Sigmoid colon (tissue), 7 donors: ENCODE results near the gene SART3. TPM values are rescaled to one million over a fixed set of nuclear protein-coding genes. Genes with fewer than 3 reads are reported as not detected.

Experiments
- DNase-seq: peaks from one replicate; pipeline ENCODE4 v3.0.0-alpha.2; 2019
- H3K27ac ChIP-seq, 4 donors: fragments of 200-600 bp; sonication (generic); one replicate each; pipeline ENCODE4 v1.5.1; 2016 to 2019; ENCODE audit warnings: mild to moderate bottlenecking in 1 of 4
- H3K27me3 ChIP-seq, 3 donors: fragments of 200-600 bp; sonication (generic); one replicate each; pipeline ENCODE4 v1.5.1; 2019; ENCODE audit warnings: mild to moderate bottlenecking in 1 of 3
- H3K36me3 ChIP-seq, 4 donors: fragments of 200-600 bp; sonication (generic); one replicate each; pipeline ENCODE4 v1.5.1; 2016 to 2019
- H3K4me1 ChIP-seq, 4 donors: fragments of 200-600 bp; sonication (generic); one replicate each; pipeline ENCODE4 v1.5.1; 2017 to 2019
- H3K4me3 ChIP-seq, 4 donors: fragments of 200-600 bp; sonication (generic); one replicate each; pipeline ENCODE4 v1.5.1; 2017 to 2019; ENCODE audit warnings: mild to moderate bottlenecking in 2 of 4, moderate library complexity in 1 of 4
- H3K9me3 ChIP-seq, 4 donors: fragments of 200-600 bp in 3 of 4; sonication (generic) in 3 of 4; one replicate each; pipeline versions ENCODE4 v1.5.1 to v1.6.1; 2013 to 2019
- CTCF ChIP-seq, 4 experiments: fragments of 450-650 bp in 3 of 4; fragments of 200-600 bp in 1 of 4; IDR thresholded peaks; one replicate each; pipeline ENCODE4 v1.5.1; 2016 to 2019; ENCODE audit warnings: antibody characterized with exemption in 4 of 4, mild to moderate bottlenecking in 3 of 4, moderate library complexity in 2 of 4
- EP300 ChIP-seq, 4 donors: sonication (generic); formaldehyde crosslinking; IDR thresholded peaks; one replicate each; pipeline ENCODE4 v1.6.1; 2017; ENCODE audit warnings: antibody characterized with exemption in 4 of 4
- POLR2A ChIP-seq, 2 donors: fragments of 450-650 bp; IDR thresholded peaks; one replicate each; pipeline ENCODE4 v1.6.1; 2016; ENCODE audit warnings: antibody characterized with exemption in 2 of 2, mild to moderate bottlenecking in 2 of 2, moderate library complexity in 2 of 2
- POLR2AphosphoS5 ChIP-seq, 4 donors: sonication (generic); formaldehyde crosslinking; IDR thresholded peaks; one replicate each; pipeline ENCODE4 v1.6.1; 2017; ENCODE audit warnings: antibody characterized with exemption in 4 of 4
- WGBS, 2 donors: extraction: QIAGEN DNeasy Blood & Tissue Kit; methylation state at CpG; one replicate each; pipeline ENCODE4 v1.1.7; 2013; 5-methylcytosine and 5-hydroxymethylcytosine counted together
- intact Hi-C: fragments of 100-400 bp; cut with DNase I; formaldehyde crosslinking; loops from one replicate; pipeline ENCODE4 v1.15.1; 2023
- polyA plus RNA-seq, 3 donors: library from polyadenylated mRNA; stranded (reverse); fragments of 200-250 nt; gene quantifications; one replicate each; pipeline ENCODE4 v1.2.3, GENCODE V29; 2013
- total RNA-seq, 4 donors: library from RNA; depleted of rRNA; stranded (reverse); fragments of >200 nt; gene quantifications; one replicate each; pipeline ENCODE4 v1.1.0, GENCODE V29; 2016
- donor health status: healthy with polysubstance abuse.
- donor health status: Bipolar disorder and iron deficiency.
- donor health status: healthy.

SART3 gene
- total and polyA plus RNA-seq, 7 donors = 15.3 to 69.1 (median 45.3) TPM

- WGBS, 2 donors = 80 to 91% methylated on average over 5 of the region's 5 CpGs
- Histone ChIP-seq H3K4me3 (no peak overlapping the region), H3K36me3 (peaks cover 64 to 100% (median 89%) of the 10 kb centered on the region in 4 donors), H3K9me3 (no peaks in the 10 kb centered on the region), H3K4me1 (no peaks in the 10 kb centered on the region), H3K27ac (no peak overlapping the region), H3K27me3 (no peaks in the 10 kb centered on the region)
- DNase-seq = no peak
- intact Hi-C loops = no loop called here
- TF ChIP-seq CTCF (IDR thresholded peaks at IDR 0.05) (no peak), POLR2A (IDR thresholded peaks at IDR 0.05) (no peak)
These were observed 35.3 kb downstream of the SART3 start for GRCh38 chr12:108525681-108526080.

- Histone ChIP-seq H3K27me3 (no peaks in the 10 kb centered on the region), H3K4me1 (no peaks in the 10 kb centered on the region), H3K36me3 (peaks cover 48 to 100% (median 83%) of the 10 kb centered on the region in 4 donors), H3K27ac (no peak overlapping the region), H3K9me3 (no peaks in the 10 kb centered on the region), H3K4me3 (no peak overlapping the region)
- DNase-seq = no peak
- intact Hi-C loops = no loop called here
- TF ChIP-seq POLR2A (IDR thresholded peaks at IDR 0.05) (no peak), POLR2AphosphoS5 (IDR thresholded peaks at IDR 0.05) (no peak), EP300 (IDR thresholded peaks at IDR 0.05) (no peak), CTCF (IDR thresholded peaks at IDR 0.05) (no peak)
- 91 to 93% methylated on average over 14 of the region's 14 CpGs for WGBS, 2 donors
These were observed 37.6 kb downstream of the SART3 start for GRCh38 chr12:108523365-108523764.

GRCh38 chr12:108519558-108519957, 41.4 kb downstream of the SART3 start:
- DNase-seq = no peak
- Histone ChIP-seq H3K27me3 (no peaks in the 10 kb centered on the region), H3K4me3 (no peak overlapping the region), H3K9me3 (no peaks in the 10 kb centered on the region), H3K36me3 (peaks cover 19 to 71% (median 47%) of the 10 kb centered on the region in 4 donors), H3K4me1 (peaks cover 0 to 16% (median 12%) of the 10 kb centered on the region in 4 donors), H3K27ac (no peak overlapping the region)
- intact Hi-C loops = loop anchor here (10.0 kb wide), 1 partner anchor 835 kb away; the partner anchor contains the start of gene PWP1
- no peak for TF ChIP-seq EP300 (IDR thresholded peaks at IDR 0.05)
- TF ChIP-seq POLR2AphosphoS5 (IDR thresholded peaks at IDR 0.05) = no peak
- TF ChIP-seq POLR2A (IDR thresholded peaks at IDR 0.05) = no peak
- no peak for TF ChIP-seq CTCF (IDR thresholded peaks at IDR 0.05)
- WGBS, 2 donors = 74 to 75% methylated on average over 4 of the region's 4 CpGs

GRCh38 chr12:108518716-108519496, 42.1 kb downstream of the SART3 start:
- H3K27ac ChIP-seq = no peak overlapping the region
- H3K36me3 ChIP-seq = peaks cover 13 to 64% (median 40%) of the 10 kb centered on the region in 4 donors
- intact Hi-C loops = loop anchor here (10.0 kb wide), 1 partner anchor 834 kb away; the partner anchor contains the start of gene PWP1
- H3K9me3 ChIP-seq = no peaks in the 10 kb centered on the region
- TF ChIP-seq EP300 (IDR thresholded peaks at IDR 0.05) (no peak), CTCF (IDR thresholded peaks at IDR 0.05) (no peak), POLR2AphosphoS5 (IDR thresholded peaks at IDR 0.05) (no peak), POLR2A (IDR thresholded peaks at IDR 0.05) (no peak)
- peaks cover 0 to 16% (median 12%) of the 10 kb centered on the region in 4 donors for H3K4me1 ChIP-seq
- no peak for DNase-seq
- WGBS, 2 donors = 94 to 96% methylated on average over 39 of the region's 39 CpGs
- no peaks in the 10 kb centered on the region for H3K27me3 ChIP-seq
- H3K4me3 ChIP-seq = no peak overlapping the region
